HG03460 (cell line): ENCODE results near the gene GFRA4.

Experiments used
- ATAC-seq: cut with Tn5 transposase; IDR thresholded peaks from one replicate; pipeline ENCODE4 v1.9.1; 2021; ENCODE audit not compliant: unreplicated experiment

GFRA4 gene

DNA sequence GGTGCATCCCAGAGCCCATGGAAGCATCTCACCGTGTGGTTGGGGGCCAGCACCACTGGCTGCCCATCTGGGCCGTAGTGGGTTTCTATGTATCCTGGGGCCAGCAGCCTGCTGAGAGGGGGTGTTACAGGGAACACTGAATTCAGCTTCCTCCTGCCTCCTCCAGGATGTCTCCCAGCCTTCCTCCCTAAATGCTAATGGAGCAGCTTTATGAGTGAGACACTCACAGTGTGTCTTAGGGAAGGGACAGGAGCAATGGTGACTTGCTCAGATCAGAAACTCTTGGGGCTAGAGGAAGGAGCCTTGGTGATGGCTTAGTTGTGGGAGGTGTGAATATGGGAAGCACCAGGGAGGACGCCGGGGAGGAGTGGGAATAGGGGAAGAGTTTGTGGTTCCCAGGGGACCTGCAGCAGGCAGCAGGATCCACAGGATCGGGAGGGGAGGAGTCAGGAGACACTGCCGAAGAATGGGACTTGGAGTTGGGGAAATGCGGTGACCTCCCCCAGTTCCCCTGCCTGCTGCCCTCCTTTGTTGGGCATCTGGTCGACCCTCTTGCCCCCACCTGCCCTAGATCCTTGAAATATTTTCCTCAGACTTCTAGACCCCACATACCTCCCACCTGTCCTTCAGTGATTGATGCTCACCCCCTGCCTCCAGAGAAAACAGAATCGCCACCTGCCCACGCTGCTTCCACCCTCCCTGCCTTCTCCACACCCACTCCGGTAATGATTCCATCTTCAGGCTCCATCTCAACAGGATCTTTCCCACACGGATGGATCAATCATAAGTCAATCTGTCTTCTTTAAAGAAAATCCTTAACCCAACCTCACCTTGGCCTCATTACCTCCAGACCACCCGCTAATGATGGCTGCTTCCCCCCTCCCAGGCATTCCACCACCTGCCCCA lies 12.0 kb upstream of the GFRA4 start:
- no peak for ATAC-seq

GRCh38 chr20:3674447-3674846 lies 11.2 kb upstream of the GFRA4 start:
- no peak for ATAC-seq

- no peak for ATAC-seq
Observed at GRCh38 chr20:3673221-3674070, 10.2 kb upstream of the GFRA4 start.

GRCh38 chr20:3672547-3673171 lies 9.5 kb upstream of the GFRA4 start:
- ATAC-seq, result no peak

- no peak for ATAC-seq
Observed at GRCh38 chr20:3671986-3672546, 8.9 kb upstream of the GFRA4 start.

DNA sequence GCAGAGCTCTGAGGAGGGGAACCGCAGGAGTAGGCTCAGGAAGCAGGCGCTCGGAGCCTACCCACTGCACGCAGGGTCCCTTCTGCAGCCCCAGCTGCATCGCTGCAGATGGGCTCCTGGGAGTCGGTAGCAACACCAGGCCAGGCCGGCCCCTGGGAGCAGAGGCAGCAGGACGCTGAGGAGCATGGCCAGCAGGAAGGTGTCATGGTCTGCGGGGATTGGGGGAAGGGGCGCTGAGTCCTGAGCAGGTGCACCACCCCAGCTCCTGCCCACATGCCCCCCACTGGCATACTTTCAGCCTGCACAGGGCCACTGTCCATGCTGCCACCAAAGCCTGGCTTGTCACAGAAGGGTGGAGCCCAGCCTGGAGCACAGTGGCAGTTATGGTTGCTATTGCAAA lies 7.7 kb upstream of the GFRA4 start:
- no peak for ATAC-seq

GRCh38 chr20:3670511-3670910 lies 7.3 kb upstream of the GFRA4 start:
- ATAC-seq, result no peak

- ATAC-seq, result no peak
Observed at GRCh38 chr20:3669710-3670367, 6.6 kb upstream of the GFRA4 start.

- no peak for ATAC-seq
Observed at GRCh38 chr20:3667434-3668037, 4.3 kb upstream of the GFRA4 start.

- ATAC-seq, result no peak
Observed at GRCh38 chr20:3663858-3664257, 659 bp upstream of the GFRA4 start.

- no peak for ATAC-seq
Observed at GRCh38 chr20:3661814-3662665, 1.2 kb downstream of the GFRA4 start.

DNA sequence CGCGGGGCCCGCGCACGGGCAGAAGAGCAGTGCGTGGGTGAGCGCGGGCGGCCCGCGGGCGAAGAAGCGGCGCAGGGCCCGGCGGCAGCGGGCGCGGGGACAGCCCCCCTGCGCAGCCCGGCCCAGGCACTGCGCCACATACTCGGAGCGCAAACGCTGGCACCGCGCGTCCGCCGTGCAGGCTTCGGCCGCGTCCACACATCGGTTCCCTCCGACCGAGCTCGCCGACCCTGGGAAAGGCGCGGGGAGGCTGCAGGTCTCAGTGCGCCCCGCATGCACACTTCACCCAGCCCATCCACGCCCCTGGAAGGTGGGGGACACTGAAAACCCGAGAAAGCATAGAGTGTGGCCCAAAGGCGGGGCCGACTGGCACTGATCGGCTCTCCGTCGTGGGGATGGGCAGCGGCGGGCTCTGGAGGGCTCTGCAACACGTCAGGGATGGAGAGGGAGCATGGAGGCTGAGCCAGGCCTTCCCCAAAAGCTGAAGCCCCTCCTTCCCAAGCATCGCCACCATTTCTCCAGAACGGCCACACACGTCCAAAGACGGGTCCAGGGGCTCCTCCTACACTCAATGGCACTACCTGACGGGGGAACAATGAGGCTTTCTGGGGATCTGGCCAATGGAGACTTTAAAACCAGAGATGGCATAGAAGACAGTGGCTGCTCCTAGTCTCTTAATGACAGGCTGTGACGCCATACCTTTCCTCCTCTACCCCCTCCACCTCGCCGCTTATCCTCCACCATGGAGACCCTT lies 2.0 kb downstream of the GFRA4 start:
- no peak for ATAC-seq

GRCh38 chr20:3660262-3661059 lies 2.7 kb downstream of the GFRA4 start:
- no peak for ATAC-seq

- ATAC-seq, result no peak
Observed at GRCh38 chr20:3659492-3660261, 3.5 kb downstream of the GFRA4 start.

DNA sequence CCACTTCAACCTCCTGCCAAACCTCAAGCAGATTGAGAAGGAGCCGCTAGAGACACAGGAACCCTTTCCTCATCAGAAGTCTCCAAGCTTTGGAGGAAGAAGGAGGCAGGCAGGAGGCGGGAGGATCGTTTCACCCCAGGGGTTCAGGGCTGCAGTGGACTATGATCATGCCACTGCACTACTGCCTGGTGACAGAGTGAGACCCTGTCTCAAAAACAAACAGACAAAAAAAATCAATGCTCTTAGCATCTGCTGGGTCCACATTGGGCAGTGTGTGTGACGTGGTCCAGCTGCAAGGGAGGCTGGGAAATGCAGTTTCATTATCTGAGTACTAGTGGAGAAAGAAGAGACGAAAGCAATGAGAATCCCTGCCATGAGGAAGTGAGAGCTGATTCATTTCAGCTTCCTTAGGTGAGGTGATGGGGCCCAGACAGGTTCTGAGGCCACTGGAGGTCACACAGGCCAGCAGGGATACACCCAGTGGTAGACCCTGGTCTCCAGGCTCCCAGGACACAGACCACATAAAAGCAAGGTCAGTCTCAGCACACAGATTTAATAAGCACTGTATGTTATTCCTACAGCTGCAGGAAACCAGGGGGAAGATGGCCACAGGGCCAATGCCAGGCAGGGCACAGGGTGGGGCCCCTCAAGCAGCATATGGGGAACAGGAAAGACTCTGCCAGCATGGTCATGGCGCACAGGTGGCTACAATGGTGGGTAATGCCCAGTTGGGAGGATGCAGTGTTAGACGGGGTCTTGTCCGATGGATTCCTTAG lies 4.3 kb downstream of the GFRA4 start:
- peak; percentile 90 for ATAC-seq

DNA sequence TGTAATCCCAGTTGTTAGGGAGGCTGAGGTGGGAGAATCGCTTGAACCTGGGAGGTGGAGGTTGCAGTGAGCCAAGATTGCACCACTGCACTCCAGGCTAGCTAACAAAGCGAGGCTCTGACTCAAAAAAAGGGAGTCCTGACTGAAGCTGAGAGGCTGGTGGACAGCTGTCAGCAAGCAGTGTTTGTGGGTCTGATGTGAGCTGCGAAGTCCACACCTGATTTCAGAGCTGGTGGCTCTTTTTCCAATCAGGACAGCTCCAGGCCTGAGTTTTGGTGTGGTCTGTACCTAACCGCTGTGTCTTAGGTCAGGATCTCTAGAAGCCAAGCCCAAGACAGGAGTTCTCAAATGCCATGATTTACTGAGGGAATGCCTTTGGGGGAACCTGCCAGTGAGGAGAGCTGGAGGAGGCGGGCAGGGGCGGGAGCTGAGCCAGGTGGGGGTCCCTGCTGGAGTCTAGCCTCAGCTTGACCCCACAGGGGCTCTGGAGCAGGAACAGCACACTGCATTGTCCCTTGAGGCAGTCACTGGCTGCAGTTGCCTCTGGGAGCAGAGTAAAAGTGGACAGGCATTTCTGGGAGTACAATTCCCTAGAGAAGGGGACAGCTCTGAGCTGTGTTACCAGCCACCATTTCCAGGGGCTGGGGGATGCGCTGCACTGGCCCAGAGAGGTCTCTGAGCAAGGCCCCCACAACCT lies 5.0 kb downstream of the GFRA4 start:
- no peak for ATAC-seq
